AG04450 (cell line): ENCODE measurements around the gene CPVL. TPM values are rescaled to one million over a fixed set of nuclear protein-coding genes. Genes with fewer than 3 reads are reported as not detected.

Experiments used
- CTCF ChIA-PET: fragments of 300-600, 350-600 bp; formaldehyde crosslinking; extraction: SDS; loops from one replicate; lab custom pipeline; 2022; ENCODE audit warnings: antibody characterized with exemption, inconsistent platforms; lab: Charles Lee
- POLR2A ChIA-PET: fragments of 350-600 bp; formaldehyde crosslinking; extraction: SDS; loops from one replicate; lab custom pipeline; 2021; ENCODE audit warnings: antibody characterized with exemption, inconsistent platforms; lab: Yijun Ruan, JAX
- DNase-seq: peaks from one replicate; pipeline ENCODE4 v3.0.0-alpha.2; 2011; ENCODE audit warnings: low read depth, low spot score
- H3K27ac ChIP-seq: one replicate; pipeline ENCODE4 v1.5.1; 2012; ENCODE audit warnings: low read depth, low read length, control low read depth
- H3K27me3 ChIP-seq: one replicate; pipeline ENCODE4 v1.6.0; 2012; ENCODE audit warnings: low read length; ENCODE audit not compliant: control insufficient read depth, insufficient read depth
- H3K4me3 ChIP-seq: 2 replicates; pipeline ENCODE4 v1.5.1; 2011; ENCODE audit warnings: mild to moderate bottlenecking, low read depth, low read length, control low read depth
- H3K9me3 ChIP-seq: 2 replicates; pipeline ENCODE4 v1.5.1; 2012; ENCODE audit warnings: low read length; ENCODE audit not compliant: control insufficient read depth, insufficient read depth
- polyA plus RNA-seq: library from polyadenylated mRNA; depleted of rRNA; stranded (reverse); fragments of >200 nt; gene quantifications from 2 replicates; pipeline ENCODE4 v1.2.3, GENCODE V29; 2011
- TF ChIP-seq, protein P1 (sequence below): IDR thresholded peaks from 2 replicates; pipeline ENCODE4 v1.5.1; 2011; ENCODE audit warnings: low read depth, low read length, control low read depth, inconsistent platforms

CPVL gene
- polyA plus RNA-seq, 1 experiment: not detected

DNA sequence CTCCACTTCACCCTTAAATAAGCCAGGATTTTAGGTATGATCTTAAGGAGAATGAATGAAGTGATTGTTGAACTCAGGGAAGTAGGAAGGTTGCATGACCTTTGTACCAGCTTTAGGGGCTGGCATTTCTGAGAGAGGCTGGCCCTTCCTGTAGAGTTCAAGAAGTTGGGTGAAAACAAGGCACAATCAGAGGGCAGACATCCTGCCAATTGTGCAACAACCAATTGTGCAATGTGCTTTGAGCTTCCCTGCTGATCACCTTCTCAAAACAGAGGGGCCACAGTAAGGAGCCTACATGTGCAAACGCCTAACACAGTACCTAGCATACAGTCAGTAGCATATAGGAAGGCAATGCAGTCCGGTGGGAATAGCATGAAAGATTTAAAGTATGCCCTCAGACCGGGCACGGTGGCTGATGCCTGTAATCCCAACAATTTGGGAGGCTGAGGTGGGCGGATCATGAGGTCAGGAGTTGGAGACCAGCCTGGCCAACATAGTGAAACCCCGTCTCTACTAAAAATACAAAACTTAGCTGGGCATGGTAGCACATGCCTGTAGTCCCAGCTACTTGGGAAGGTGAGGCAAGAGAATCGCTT, 5.4 kb downstream of the CPVL start:
- peaks cover 4% of the 10 kb centered on the region for H3K27me3 ChIP-seq
- no peak overlapping the region for H3K27ac ChIP-seq
- TF ChIP-seq, protein P1, sequence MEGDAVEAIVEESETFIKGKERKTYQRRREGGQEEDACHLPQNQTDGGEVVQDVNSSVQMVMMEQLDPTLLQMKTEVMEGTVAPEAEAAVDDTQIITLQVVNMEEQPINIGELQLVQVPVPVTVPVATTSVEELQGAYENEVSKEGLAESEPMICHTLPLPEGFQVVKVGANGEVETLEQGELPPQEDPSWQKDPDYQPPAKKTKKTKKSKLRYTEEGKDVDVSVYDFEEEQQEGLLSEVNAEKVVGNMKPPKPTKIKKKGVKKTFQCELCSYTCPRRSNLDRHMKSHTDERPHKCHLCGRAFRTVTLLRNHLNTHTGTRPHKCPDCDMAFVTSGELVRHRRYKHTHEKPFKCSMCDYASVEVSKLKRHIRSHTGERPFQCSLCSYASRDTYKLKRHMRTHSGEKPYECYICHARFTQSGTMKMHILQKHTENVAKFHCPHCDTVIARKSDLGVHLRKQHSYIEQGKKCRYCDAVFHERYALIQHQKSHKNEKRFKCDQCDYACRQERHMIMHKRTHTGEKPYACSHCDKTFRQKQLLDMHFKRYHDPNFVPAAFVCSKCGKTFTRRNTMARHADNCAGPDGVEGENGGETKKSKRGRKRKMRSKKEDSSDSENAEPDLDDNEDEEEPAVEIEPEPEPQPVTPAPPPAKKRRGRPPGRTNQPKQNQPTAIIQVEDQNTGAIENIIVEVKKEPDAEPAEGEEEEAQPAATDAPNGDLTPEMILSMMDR: no peak
- CTCF ChIA-PET: no interaction called here
- DNase-seq: no peak
- H3K9me3 ChIP-seq: no peaks in the 10 kb centered on the region
- no peak overlapping the region for H3K4me3 ChIP-seq
- POLR2A ChIA-PET: no interaction called here

DNA sequence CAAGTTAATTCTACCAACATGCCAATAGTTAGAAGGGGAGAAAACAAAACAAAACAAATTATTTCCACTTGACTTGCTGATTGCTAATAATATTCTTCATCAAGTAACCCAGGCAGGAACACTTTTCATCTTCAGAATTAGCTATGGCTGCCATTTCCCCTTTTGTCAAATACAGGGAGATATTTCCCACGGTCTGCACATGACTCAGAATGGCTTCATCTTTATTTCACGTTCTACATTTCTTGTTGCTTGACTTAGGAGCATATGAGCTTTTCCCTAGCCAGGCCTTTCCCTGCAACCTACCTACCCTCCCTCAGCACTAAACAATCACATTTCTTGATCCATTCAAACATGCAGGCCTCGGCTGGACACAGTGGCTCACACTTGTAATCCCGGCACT, 6.5 kb downstream of the CPVL start:
- Histone ChIP-seq H3K9me3 (no peaks in the 10 kb centered on the region), H3K4me3 (no peak overlapping the region), H3K27me3 (no peaks in the 10 kb centered on the region), H3K27ac (no peak overlapping the region)
- TF ChIP-seq, protein P1: no peak
- ChIA-PET POLR2A (no interaction called here), CTCF (no interaction called here)
- DNase-seq: no peak

DNA sequence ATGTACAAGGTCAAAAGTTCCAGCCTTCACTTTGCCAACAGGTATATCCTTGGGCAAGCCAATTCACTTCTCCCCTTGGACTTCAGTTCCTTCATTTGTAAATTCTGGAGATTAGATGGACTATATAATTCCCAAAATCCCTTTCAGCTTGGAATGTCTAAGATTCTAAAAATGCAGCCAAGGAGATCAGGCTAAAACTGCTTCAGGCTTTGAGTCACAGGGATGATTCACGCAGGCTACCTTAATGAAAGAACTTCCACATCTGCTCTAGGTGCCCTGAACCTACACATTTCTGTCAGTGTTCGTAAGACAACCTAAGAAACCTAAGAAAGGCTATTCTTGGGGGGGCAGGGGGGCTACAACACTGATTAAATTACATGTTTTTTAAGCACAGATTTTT, 7.1 kb downstream of the CPVL start:
- ChIA-PET CTCF (no interaction called here), POLR2A (no interaction called here)
- TF ChIP-seq, protein P1: no peak
- no peak overlapping the region for H3K4me3 ChIP-seq
- H3K27ac ChIP-seq: no peak overlapping the region
- no peak for DNase-seq
- H3K27me3 ChIP-seq: no peaks in the 10 kb centered on the region
- no peaks in the 10 kb centered on the region for H3K9me3 ChIP-seq

DNA sequence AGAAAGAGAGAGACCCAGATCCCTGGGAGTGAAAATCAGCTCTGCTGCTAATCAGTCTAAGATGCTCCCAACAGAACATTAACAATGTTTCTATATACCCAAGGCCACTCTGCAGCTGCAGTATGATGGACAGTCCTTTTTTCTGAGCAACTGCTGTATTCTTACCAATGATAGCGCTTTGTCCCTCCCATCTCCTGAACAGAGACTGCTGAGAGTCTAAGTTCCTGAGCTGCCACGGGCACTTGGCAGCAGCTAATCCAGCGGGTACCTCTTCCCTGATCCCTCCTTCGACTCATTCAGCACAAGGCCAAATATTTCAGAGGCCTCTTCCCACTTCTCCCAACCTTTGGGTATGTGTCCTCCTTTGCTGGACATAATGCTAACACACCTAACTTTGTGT, 7.7 kb downstream of the CPVL start:
- Histone ChIP-seq H3K9me3 (no peaks in the 10 kb centered on the region), H3K4me3 (no peak overlapping the region), H3K27ac (no peak overlapping the region), H3K27me3 (no peaks in the 10 kb centered on the region)
- POLR2A ChIA-PET: no interaction called here
- TF ChIP-seq, protein P1: no peak
- CTCF ChIA-PET: no interaction called here
- no peak for DNase-seq

DNA sequence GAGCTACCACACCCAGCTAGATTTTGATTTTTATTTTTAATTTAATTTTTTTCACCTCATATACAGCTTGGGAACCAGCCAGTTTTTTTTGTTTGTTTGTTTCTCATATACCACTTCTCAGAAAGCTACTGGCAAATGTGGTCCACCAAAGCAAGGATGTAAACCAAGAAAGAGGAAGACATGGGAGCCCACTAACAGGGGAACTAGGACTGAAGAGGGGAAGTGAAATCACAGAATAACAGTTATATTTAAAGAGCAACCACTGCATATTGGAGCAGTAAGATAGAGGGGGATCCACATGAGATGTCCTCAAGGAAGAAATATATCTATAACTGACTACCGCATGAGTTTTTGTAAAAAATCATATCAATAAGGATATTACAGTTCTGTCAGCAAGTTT, 10.5 kb downstream of the CPVL start:
- Histone ChIP-seq H3K4me3 (no peak overlapping the region), H3K9me3 (no peaks in the 10 kb centered on the region), H3K27me3 (no peaks in the 10 kb centered on the region), H3K27ac (no peak overlapping the region)
- ChIA-PET POLR2A (no interaction called here), CTCF (no interaction called here)
- DNase-seq: no peak
- TF ChIP-seq, protein P1: no peak
